GM10266 (cell line): Measurements from ENCODE around the gene TAS2R3.

ENCODE experiments used
- DNase-seq: peaks from one replicate; pipeline ENCODE4 v3.0.0; 2012; ENCODE audit errors: extremely low spot score
- CTCF ChIP-seq: IDR thresholded peaks from 2 replicates; pipeline ENCODE4 v1.5.1; 2012; ENCODE audit warnings: mild to moderate bottlenecking, low read depth; ENCODE audit not compliant: control insufficient read depth, insufficient read depth; ENCODE audit errors: missing control alignments

TAS2R3 gene

DNA sequence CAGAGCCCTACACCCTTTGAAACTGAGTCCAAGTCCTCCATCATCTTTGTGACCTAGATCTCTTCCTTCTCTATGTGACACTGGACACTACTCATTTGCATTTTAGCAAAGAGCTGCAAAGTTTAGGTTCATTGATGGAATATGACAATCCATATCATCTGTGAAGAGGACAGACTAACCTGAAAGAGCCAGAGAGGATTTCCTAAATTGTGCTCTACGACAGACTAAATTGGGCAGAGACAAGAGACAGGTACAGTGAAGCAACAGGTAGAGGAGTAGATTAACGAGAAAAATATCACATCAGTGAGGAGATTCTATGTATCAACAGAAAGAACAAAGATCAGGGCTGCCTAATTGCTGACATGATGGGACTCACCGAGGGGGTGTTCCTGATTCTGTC, at the start of gene TAS2R3:
TAS2R3 (plus strand) TSS at position 301 of the 400 bp plus-strand sequence; CDS start at position 363, 62 bp downstream.
- no peak for DNase-seq
- no peak for TF ChIP-seq CTCF

DNA sequence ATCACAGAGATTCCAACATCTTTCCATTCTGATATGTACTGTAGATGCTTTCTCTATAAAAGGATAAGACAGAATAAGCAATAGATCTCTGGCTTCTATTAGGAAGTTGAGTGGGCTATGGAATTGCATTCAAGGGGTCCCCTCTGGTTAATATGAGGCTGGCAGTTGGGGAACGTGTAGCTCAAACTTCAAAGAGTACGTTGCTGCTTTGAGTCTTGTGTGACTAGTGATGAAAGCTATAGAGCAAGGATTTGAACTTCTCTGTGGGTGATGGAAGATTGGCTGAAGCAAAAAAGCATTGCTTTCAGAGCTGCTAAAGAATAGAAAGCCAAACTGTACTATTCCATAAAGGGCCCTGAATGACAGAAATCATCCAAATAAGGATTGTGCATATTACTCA, 49.3 kb upstream of the TAS2R3 start:
- DNase-seq, result no peak
- TF ChIP-seq CTCF, result no peak

GRCh38 chr7:141715018-141715417, 48.9 kb upstream of the TAS2R3 start:
- no peak for DNase-seq
- no peak for TF ChIP-seq CTCF

DNA sequence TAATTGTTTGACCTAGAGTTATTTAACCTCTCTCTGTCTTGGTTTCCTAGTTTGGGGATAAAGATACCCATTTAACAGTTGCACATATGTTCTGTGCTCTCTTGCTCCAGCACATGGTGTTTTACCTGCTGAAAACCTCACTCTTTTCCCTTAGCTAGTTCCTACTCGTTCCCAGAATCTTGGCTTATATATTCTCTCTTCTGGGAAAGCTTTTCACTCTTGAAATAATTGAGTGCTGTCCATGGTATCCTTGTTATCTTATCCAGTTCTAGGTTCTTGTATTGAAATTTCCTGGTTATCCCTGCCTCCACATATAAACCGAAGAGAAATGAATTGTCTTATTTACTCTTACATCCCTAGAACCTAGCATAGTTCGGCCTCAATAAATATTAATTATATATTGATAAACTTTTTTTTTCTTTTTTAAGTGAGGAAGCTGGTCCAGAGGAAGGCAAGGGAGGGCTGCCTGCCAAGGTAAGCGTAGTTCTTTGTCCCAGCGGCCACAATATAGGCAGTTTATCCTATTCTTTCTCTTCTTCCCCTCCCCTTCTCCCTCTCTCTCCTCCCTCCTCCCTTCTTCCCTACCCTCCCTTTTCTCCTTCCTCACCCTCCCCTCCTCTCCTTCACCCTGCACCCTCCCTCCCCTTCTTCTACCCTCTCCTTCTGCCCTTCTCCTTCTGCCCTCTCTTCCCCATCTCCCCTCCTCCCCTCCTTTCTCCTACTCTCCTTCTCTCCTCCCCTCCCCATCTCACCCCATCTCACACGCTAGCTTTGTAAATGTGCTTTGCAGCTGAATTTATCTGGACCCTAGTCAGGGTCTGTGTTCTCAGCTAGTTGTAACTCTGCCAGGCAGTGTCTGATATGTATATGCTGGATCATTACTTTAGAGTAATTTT, 47.9 kb upstream of the TAS2R3 start:
- DNase-seq, result no peak
- no peak for TF ChIP-seq CTCF

GRCh38 chr7:141717450-141717849, 46.4 kb upstream of the TAS2R3 start:
- TF ChIP-seq CTCF, result no peak
- DNase-seq, result no peak

DNA sequence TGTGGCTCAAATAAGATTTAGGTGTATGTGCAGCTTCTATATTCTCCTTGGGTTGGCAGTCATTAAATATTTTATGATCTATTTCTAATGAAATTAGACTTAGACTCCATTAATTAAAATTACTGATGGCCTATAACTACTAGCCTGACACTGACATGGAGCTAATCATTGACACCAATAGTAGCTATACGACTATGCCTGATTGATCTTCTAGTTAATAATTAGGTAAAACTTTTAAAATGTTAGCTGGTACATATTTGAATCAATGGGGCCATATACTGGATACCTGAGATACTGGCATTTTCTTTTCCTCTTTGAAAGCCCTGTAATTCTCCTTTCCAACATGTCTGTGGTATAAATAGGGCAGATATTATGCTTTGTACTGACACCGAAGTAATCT, 41.4 kb upstream of the TAS2R3 start:
- no peak for DNase-seq

DNA sequence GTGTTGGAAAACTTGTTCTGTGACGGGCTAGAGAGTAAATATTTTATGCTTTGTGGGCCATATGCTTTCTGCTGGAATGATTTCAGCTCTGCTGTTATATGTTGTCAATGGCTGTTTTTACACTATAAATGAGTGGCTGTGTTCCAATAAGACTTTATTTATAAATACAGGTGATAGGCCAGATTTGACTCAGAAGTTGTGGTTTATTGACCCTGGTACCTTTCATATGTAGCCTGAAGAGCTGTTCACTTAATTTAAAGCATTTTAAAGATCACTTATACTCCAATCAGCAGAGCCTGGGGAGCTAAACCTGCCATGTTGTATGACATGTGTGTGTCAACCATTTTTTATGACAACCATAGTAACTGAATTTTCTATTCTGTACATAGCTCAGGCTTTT, 34.9 kb upstream of the TAS2R3 start:
- TF ChIP-seq CTCF, result no peak
- no peak for DNase-seq

More for the DNA sequence above, 41.4 kb upstream of the TAS2R3 start:
- TF ChIP-seq CTCF, result no peak
